ENCODE results near the gene PDE6G. TPM values are rescaled to one million over a fixed set of nuclear protein-coding genes. Genes with fewer than 3 reads are reported as not detected.

PDE6G gene
- total and polyA plus RNA-seq, 8 donors = 0.85 to 2.6 (median 1.5) TPM; not detected in 4

DNA sequence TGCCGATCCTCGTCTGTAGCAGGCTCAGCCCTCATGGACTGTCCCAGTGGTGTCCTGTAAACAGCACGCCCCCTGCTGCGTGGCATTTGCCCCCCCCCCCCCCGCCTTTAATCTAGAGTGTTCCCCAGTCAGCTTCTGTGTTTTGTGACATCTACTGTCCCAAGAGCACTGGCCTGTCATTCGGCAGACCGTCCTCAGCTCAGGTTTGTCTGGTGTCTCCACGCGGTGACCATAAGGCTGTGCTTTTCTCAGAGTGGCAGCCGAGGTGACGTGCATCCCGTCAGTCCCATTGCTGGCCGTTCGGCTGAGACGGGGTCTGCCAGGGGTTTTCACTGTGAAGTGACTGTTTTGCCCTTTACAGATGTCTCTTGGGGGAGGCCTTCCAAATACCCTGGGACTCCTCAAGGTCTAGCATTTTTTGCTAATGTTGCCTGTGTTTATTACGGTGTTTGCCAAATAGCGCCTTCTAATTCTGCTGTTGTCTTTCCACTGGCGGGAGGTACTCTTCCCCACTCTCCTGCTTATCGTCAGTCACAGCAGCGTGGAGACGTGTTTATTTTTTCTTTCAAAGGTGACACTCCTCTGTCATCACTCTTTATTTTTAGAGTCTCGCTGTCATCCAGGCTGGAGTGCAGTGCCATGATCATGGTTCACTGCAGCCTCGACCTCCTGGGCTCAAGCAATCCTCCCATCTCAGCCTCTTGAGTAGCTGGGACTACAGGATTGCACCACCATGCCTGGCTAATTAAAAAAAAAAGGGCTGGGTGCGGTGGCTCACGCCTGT lies 41.1 kb upstream of the PDE6G start:
- DNase-seq = no peak
- Histone ChIP-seq H3K36me3 (peaks cover 78 to 96% (median 93%) of the 10 kb centered on the region in 4 donors), H3K27me3 (no peaks in the 10 kb centered on the region), H3K9me3 (no peaks in the 10 kb centered on the region), H3K4me1 (peaks cover 21 to 23% (median 22%) of the 10 kb centered on the region in 4 donors), H3K4me3 (no peak overlapping the region), H3K27ac (no peak overlapping the region)
- intact Hi-C loops (cut with DNase I; ENCODE audit: low total_unique reads) = no loop called here
- 83 to 86% (median 84%) methylated on average over 23 to 25 of the region's 25 CpGs for WGBS, 5 donors
- TF ChIP-seq EP300 (IDR thresholded peaks at IDR 0.05) (no peak), POLR2A (IDR thresholded peaks at IDR 0.05) (no peak), POLR2AphosphoS5 (IDR thresholded peaks at IDR 0.05) (no peak)
- TF ChIP-seq, protein P1, sequence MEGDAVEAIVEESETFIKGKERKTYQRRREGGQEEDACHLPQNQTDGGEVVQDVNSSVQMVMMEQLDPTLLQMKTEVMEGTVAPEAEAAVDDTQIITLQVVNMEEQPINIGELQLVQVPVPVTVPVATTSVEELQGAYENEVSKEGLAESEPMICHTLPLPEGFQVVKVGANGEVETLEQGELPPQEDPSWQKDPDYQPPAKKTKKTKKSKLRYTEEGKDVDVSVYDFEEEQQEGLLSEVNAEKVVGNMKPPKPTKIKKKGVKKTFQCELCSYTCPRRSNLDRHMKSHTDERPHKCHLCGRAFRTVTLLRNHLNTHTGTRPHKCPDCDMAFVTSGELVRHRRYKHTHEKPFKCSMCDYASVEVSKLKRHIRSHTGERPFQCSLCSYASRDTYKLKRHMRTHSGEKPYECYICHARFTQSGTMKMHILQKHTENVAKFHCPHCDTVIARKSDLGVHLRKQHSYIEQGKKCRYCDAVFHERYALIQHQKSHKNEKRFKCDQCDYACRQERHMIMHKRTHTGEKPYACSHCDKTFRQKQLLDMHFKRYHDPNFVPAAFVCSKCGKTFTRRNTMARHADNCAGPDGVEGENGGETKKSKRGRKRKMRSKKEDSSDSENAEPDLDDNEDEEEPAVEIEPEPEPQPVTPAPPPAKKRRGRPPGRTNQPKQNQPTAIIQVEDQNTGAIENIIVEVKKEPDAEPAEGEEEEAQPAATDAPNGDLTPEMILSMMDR (IDR thresholded peaks at IDR 0.05) = no peak

DNA sequence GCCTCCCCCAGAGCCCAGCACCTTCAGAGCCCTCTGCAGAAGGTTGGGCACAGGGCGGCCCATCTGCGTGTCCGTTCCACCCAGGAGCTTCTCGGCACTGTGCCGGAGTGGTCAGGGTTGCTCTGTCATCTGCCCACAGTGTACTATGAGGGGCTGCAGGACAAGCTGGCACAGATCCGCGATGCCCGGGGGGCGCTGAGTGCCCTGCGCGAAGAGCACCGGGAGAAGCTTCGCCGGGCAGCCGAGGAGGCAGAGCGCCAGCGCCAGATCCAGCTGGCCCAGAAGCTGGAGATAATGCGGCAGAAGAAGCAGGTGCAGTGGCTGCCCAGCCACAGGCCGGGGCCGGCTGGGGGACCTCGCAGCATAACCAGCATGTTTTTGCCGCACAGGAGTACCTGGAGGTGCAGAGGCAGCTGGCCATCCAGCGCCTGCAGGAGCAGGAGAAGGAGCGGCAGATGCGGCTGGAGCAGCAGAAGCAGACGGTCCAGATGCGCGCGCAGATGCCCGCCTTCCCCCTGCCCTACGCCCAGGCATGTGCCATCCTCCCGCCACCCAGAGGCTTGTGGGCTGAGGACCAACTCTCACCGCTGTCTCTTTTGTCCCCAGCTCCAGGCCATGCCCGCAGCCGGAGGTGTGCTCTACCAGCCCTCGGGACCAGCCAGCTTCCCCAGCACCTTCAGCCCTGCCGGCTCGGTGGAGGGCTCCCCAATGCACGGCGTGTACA lies 40.0 kb upstream of the PDE6G start:
- Histone ChIP-seq H3K4me1 (peaks cover 11 to 12% (median 11%) of the 10 kb centered on the region in 4 donors), H3K27ac (no peak overlapping the region), H3K4me3 (no peak overlapping the region), H3K36me3 (peaks cover 86 to 100% (median 100%) of the 10 kb centered on the region in 4 donors), H3K27me3 (no peaks in the 10 kb centered on the region), H3K9me3 (no peaks in the 10 kb centered on the region)
- no peak for TF ChIP-seq POLR2A (IDR thresholded peaks at IDR 0.05)
- TF ChIP-seq EP300 (IDR thresholded peaks at IDR 0.05) = no peak
- TF ChIP-seq, protein P1 (IDR thresholded peaks at IDR 0.05) = no peak
- no peak for TF ChIP-seq POLR2AphosphoS5 (IDR thresholded peaks at IDR 0.05)
- no peak for DNase-seq
- WGBS, 5 donors = 90 to 95% (median 94%) methylated on average over 33 to 40 of the region's 40 CpGs
- intact Hi-C loops (cut with DNase I; ENCODE audit: low total_unique reads) = no loop called here

DNA sequence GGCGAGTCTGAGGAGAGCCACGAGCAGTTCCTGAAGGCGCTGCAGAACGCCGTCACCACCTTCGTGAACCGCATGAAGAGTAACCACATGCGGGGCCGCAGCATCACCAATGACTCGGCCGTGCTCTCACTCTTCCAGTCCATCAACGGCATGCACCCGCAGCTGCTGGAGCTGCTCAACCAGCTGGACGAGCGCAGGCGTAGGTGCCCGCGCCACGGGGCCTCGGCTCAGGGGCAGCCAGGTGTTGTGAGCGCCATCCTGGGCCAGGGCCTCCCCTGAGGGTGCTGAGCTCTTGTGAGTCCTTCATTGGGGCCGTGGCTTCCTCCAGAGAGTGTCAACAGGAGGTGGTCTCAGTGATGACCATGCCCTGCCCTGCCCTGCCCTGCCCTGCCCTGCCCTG lies 39.5 kb upstream of the PDE6G start:
- Histone ChIP-seq H3K27me3 (no peaks in the 10 kb centered on the region), H3K9me3 (no peaks in the 10 kb centered on the region), H3K27ac (no peak overlapping the region), H3K36me3 (peaks cover 86 to 100% (median 100%) of the 10 kb centered on the region in 4 donors), H3K4me3 (no peak overlapping the region), H3K4me1 (peaks cover 5 to 6% (median 6%) of the 10 kb centered on the region in 4 donors)
- no peak for DNase-seq
- no peak for TF ChIP-seq EP300 (IDR thresholded peaks at IDR 0.05)
- intact Hi-C loops (cut with DNase I; ENCODE audit: low total_unique reads) = no loop called here
- 86 to 92% (median 88%) methylated on average over 17 to 22 of the region's 22 CpGs for WGBS, 5 donors

DNA sequence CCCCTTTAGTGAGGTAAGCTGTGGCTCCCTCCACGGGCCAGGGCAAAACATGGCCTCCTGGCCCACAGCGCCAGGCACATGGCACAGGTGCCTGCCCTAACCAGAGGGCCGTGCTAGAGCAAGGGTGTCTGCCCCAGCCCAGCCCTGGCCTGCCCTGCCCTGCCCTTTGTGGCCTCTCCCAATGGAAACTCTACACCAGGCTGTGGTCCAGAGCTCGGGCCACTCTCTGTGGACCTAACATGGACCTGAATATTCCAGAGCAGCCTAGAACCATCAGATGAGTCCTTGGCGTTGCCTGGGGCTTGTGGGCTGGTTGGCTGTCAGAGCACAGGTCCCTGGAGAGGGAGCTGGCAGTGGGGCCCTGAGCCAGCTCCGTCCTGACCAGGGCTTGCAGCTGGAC lies 38.9 kb upstream of the PDE6G start:
- 81 to 92% (median 84%) methylated on average over 4 to 6 of the region's 6 CpGs for WGBS, 5 donors
- no peak for TF ChIP-seq POLR2A (IDR thresholded peaks at IDR 0.05)
- no peak for TF ChIP-seq EP300 (IDR thresholded peaks at IDR 0.05)
- intact Hi-C loops (cut with DNase I; ENCODE audit: low total_unique reads) = no loop called here
- H3K27me3 ChIP-seq = no peaks in the 10 kb centered on the region
- no peak for DNase-seq
- H3K36me3 ChIP-seq = peaks cover 86 to 100% (median 100%) of the 10 kb centered on the region in 4 donors
- H3K27ac ChIP-seq = no peak overlapping the region
- no peak overlapping the region for H3K4me3 ChIP-seq
- H3K4me1 ChIP-seq = peaks cover 0 to under 1% (median under 1%) of the 10 kb centered on the region in 4 donors
- H3K9me3 ChIP-seq = no peaks in the 10 kb centered on the region

DNA sequence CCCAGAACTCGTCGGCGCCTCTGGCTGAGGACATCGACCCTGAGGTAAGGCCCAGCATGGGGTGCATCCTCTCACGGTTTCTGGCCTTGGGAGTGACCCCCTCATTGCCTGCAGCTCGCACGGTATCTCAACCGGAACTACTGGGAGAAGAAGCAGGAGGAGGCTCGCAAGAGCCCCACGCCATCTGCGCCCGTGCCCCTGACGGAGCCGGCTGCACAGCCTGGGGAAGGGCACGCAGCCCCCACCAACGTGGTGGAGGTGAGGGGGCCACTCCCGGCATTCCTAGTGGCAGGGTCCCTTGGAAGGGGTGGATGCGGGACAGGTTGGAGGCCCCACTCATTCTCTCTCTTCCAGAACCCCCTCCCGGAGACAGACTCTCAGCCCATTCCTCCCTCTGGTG lies 38.5 kb upstream of the PDE6G start:
- Histone ChIP-seq H3K4me1 (no peaks in the 10 kb centered on the region), H3K27ac (no peak overlapping the region), H3K36me3 (peaks cover 89 to 100% (median 100%) of the 10 kb centered on the region in 4 donors), H3K4me3 (no peak overlapping the region), H3K9me3 (no peaks in the 10 kb centered on the region), H3K27me3 (no peaks in the 10 kb centered on the region)
- 90 to 97% (median 94%) methylated on average over 7 to 19 of the region's 19 CpGs for WGBS, 5 donors
- no peak for DNase-seq
- TF ChIP-seq POLR2A (IDR thresholded peaks at IDR 0.05) = no peak
- no peak for TF ChIP-seq EP300 (IDR thresholded peaks at IDR 0.05)
- TF ChIP-seq POLR2AphosphoS5 (IDR thresholded peaks at IDR 0.05) = no peak
- TF ChIP-seq, protein P1 (IDR thresholded peaks at IDR 0.05) = no peak
- intact Hi-C loops (cut with DNase I; ENCODE audit: low total_unique reads) = no loop called here
